Stimulated activated CD8-positive, alpha-beta memory T cell treated with anti-CD3 and anti-CD28 coated beads, Interleukin-4, amount 100 ng/mL, for 1 hour (primary cell): ENCODE data around the gene SMIM22.

Source experiments
- DNase-seq, 2 donors: peaks; one replicate each; pipeline ENCODE4 v3.0.0-alpha.2; 2020; ENCODE audit warnings: low read depth in 2 of 2, low spot score in 1 of 2

The SMIM22 gene

DNA sequence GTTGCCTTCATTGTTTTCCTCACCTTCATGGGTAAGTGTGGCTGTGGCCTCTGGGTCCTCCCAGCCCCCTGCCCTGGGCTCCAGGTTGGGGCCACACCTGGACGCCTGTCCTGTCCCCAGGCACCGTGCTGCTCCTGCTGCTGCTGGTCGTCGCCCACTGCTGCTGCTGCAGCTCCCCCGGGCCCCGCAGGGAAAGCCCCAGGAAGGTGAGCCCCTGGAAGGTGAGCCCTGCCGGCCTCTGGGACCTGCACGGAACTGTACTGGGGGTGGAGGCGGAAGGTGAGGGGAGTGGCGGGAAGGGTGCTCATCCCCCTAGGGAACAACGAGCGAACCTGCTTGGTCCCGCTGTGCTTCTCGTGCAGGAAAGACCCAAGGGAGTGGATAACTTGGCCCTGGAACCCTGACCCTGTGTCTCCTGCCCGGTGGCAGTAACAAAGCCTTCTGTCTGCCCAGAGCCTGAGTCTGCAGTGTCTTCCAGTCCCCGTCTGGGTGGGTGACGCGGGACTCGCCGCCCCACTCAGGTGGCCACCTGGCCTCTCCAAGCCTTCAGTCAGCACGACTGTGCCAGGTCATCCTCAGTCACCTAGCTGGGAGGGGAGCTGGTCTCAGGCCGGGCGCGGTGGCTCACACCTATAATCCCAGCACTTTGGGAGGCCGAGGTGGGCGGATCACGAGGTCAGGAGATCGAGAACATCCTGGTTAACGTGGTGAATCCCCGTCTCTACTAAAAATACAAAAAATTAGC is 831 bp downstream of the SMIM22 start:
- DNase-seq = no peak

DNA sequence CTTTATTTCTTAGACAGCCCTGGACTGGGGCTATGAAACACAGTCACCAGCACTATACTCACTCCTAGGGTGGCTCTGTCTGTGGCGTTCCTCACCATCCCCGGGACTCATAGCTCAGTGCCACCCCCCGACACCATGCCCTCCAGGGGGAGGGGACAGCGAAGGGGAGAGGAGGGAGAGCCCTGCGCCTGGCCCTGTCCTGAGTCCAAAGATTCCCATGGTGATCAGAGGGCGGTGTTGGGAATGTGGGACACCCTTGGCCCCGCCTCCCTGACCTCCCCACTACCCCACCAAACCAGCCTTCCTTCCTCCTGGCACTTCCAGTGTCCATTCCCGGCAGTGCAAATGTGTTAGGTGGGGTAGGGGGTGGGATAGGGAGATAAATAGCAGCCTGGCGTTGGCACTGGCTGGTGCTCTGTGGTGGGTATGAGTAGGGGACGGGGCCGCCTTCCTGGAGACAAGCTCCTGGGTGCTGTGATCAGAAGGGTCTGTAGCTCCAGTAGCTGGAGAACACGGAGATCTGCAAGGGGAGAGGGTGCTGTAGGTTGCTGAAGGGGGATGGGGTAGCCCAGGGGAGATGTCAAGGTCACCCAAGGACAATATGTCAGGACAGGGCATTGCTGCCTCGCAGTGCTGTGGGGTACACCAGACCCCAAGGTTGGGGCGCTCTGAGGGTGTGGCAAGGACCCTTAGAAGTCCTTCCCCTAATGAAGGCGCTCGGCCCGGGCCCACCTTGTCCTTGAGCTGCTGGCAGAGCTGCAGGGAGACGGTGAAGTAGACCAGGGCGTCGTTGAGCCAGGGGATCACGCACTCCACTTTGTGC is 2.0 kb downstream of the SMIM22 start:
- no peak for DNase-seq

DNA sequence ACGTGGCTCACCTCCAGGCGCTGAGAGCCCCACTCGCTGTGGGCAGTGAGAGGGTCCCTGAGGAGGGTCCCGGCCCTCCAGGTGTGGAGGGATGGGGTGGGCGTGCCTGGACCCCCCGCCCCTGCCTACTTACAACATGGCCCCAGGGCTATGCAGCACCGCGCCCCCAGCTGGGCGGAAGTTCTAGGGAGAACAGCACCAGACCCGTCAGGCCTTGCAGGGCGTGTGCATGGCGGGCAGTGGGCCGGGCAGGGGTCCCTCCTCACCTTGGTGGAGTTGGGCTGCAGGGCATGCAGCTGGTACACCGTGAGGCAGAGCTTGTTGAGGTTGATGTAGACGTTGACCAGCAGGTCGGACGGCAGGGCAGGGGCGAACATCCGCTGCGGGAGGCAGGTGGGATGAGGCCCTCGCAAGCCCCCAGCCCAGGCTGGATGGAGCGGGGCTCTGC is 2.7 kb downstream of the SMIM22 start:
- no peak for DNase-seq

DNA sequence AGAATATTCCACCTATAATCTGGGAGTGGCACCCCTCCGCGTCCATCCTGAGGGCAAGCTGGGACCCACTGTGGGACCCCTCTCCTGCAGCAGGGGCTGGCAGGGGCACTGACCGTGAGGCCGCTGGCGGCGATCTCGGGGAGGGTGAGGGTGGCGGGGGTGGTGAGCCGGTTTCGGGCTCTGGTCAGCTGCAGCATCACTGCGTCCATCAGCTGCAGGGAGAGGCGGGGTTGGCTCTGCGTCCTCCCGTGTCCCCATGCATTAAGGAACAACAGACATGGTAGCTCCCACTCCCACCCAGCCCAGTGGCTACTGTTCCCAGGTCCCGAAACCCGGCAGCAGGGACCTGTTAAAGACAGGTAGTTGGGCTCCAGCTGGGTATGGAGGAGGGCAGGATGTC is 3.3 kb downstream of the SMIM22 start:
- no peak for DNase-seq

DNA sequence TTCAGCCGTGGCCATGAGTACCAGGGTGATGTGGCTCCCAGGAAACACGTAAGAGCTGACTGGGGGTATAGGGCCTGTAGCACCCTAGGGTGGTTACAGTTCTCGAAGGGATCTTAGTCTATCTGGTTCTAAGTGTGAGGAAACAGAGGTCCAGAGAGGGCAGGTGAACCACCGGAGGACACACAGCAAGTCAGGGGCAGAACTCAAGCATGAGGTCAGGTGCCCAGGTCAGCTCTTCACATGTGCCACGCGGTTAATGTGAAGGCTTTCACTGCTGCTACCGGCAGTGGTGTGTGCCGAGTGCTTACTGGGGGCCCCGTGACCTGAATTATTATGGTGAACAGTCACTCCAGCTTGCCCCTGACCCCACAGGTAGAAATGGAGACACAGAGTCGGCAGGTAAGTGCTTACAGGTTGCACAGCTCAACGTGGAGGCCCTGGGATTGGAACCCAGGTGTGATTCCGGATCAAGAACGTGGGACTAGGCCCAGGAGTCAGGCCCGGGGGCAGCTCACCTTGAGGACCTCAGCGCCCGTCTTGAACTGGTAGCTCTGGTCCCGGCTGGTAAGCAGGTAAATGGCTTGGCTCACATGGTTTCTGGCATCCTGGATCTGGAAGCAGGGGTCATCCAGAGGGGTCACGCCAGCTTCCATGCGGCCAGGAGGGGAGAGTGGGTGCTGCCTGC is 4.1 kb downstream of the SMIM22 start:
- DNase-seq = no peak

DNA sequence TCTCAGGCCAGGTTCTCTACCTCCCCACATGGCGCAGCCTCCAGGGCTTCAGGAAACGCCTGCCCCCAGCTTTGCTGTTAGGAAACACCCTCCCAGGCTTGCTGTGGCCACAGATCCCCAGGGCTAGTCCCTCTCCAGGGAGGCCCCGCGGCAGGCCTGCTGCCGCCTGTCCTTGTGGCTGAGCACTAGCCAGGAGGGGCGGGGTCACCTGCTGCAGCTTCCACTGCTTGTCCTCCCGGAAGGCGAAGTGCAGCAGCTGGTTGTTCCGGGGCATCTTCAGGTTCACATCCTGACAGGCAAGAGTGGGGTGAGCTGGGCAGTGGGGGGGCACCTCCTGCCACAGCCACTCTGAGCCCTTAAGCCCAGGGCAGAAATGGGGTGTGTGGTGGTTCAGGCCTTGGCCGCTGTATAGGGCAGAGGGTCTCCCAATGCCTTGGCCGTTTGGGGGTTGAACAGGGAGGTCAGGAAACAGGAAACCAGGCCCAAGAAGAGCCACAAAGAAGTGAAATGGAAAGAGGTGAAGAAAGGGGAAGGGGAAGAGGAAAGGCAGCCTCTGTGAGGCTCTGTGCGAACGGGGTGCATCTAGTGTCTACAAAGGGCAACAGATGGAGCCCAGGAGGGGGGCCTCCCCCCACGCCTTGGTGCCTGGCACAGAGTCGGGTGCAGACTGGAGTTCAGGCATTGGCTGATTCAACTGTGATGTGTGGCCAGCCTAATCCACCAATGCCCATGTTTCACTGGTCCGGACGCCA is 5.3 kb downstream of the SMIM22 start:
- DNase-seq = no peak

DNA sequence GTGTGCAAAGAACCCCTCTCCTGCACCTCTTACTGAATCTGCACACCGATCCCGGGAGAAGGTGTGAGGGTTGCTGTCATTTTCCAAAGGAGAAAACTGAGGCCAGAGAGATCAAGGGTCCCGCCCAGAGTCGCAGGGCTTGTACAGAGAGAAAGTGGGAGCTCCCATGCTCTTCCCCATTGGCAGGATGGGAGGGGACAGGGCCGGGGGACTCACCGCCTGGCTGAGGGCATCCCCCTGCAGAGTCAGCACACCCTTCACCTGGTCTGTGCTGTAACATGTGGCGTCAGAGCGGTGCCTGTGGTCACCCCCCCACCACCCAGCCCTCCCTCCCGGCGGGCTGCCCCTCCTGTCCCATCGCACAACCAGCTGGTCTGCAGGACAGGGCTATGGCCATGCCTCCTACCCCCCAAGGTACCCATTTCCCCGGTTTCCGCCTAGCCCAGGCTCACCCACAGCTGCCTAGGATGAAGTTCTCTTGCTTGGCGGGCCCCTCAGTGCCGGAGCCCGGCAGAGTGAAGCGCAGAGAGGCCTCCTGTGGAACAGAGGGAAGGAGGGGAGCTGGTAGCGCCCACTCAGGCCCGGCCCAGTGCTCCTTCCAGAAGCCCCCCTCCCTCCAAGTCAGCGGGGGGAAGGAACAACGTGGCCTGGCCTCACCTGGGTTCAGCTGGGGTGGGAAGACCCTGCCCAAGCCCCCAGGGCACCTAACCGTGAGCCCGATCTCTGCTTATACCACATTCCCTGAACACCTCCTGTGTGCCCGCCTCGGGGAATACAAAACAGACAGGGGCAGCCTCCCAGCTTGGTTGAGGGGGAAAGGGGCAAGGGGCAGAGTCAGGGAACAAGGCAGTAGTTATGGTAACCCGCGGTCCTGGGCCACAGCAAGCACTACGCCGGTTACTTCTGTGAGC is 6.1 kb downstream of the SMIM22 start:
- no peak for DNase-seq

DNA sequence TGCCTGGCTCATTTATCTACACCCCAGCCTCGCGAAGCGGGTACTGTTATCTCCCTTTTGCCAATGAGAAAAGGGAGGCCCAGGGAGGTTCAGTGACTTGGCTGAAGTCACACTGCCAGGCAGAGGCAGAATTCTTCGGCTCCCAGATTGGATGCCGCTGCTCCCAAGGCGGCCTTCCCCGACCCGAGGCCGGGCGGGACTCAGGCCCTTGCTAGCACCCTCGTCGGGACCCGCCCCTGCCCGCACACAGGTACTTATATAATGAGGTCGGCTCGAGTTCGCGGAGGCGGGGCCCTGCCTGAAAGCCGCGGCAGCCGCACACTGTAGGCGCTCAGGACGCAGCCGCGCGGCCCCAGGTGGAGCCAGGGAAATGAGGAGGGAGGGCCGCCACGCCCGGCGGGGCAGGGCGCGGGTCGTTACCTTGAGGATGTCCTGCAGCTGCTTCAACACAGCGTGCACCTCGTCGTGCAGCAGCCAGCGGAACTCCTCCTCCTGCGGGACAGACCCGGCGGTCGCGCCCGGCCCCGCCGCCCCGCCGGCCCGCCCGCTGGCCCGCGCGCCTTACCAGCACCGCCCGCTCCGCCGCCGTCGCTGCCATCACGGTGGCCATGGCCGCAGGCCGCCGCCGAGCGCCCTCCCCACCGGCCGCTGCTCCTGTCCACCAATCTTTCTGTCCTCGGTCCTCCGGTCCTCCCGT is 6.9 kb downstream of the SMIM22 start, which contains the start of gene ROGDI:
ROGDI (minus strand) TSS at position 672 of the 697 bp plus-strand sequence; CDS start at position 610, 62 bp downstream.
- DNase-seq = peak; percentile 44 to 57

DNA sequence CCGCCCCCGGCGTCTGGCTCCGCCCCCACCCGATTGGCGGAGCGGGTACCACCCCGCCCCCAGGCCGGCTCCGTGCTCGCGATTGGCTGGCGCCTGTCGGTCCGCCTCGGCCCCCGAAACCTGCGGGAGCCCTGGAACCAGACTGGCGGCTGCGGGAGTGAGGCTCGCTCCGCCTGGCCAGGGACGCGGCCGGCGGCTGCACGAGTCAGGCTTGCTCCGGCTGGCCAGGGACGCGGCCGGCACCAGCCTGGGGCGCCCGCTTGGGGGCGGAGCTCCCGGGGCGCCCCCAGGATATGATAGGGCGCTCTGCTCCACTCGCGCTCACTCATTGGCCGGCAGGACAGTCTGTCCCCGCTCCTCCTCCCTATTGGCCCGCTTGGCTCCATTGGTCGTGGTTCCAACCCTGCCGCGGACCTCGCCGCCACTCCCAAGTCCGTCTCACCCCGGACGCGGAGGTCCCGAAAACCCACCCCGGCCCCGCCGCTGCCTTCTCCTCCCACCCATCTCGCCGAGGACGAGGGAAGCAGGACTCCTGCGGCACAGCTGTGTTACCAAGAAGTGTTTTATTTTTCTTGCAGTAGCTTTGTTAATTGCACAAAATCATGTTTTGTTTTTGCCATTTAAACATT is 7.6 kb downstream of the SMIM22 start:
- DNase-seq = peak; percentile 72

DNA sequence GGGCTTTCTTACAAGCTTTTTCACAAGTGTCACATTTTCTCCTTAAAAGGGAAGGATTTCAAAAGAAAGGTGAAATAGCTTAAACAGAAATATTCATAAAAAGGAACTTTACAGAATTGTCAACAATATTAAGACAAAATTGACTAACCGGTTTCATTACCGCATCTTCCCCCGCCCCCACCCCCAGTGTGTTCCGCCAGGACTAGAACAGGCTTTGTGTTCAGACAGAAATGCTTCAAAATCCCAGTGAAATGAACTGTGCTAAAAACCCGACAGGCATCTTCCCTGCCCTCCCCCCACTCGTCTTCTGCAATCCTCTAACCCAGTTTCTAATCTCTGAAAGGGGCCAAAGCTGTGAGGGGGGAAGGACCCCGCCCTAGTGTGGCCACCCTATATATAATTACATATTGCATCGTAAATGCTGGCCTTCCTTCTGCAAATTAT is 8.3 kb downstream of the SMIM22 start:
- no peak for DNase-seq

DNA sequence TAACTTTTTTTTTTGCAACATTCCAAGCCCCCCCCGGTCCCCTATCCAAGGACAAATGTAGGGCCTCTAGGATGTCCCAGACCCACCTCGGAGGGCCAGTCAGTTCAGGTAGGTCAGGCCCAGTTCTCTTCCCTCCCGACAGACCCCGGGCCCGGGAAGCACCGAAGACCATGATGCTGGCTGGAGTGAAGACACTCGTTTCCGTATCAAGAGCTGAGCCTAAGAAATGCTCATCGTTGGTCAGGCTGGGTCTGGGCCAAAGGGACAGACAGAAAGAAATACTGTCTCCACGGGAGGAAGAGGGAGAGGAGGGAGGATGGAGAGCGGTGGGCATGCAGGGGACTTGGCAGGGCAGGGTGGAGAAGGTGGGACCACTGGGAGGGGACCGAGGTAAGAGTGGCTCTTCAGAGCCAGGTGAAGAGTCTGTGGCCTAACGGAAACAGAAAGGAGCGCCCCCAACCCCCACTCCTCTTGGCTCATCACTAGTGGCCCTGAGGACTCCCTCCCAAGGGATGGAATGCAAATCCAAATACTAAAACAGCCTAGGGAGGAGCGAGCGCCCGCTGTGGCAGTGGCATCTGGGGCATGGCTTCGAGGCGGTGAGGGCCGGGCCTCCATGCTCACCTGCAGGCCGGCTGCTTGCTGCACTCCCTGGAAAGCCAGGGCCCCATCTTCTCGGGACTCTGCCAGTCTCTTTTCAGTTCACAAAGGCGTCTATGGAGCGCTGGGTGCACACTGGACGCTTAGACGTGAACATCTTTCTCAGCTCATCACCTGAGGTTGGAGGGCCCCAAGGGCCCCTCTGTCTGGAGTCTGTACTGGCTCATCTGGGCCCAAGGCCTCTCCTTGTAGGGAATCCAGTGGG is 9.0 kb downstream of the SMIM22 start:
- no peak for DNase-seq

DNA sequence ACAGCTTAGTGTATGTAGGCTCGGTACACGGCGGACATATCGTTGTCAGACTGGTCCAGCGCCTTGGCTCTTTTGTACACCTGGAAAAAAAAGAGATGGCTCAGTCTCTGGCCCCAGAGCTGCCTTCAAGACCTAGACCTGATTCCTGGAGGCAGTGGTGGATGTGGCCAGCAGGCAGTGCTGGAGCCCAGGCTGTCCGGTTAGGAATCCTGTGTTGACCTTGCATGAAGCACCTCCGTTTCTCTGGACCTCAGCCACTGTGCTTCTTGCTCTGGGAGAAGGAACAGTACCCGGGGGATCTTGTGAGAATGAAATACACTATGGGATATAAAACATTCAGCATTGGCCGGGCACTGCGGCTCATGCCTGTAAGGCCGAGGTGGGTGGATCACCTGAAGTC is 10.1 kb downstream of the SMIM22 start:
- no peak for DNase-seq

DNA sequence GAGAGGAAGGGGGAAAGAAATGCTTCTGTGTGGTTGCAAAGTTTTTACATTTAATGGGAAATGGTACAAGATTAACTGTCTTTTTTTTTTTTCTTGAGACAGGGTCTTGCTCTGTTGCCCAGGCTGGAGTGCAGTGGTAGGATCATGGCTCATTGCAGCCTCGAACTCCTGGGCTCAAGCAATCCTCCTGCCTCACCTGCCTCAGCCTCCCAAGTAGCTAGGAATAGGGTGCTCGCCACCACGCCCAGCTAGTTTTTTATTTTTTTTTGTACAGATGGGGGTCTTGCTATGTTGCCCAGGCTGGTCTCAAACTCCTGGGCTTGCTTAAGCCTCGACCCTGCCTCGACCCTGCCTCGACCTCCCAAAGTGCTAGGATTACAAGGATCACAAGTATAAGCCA is 11.1 kb downstream of the SMIM22 start:
- DNase-seq = no peak

DNA sequence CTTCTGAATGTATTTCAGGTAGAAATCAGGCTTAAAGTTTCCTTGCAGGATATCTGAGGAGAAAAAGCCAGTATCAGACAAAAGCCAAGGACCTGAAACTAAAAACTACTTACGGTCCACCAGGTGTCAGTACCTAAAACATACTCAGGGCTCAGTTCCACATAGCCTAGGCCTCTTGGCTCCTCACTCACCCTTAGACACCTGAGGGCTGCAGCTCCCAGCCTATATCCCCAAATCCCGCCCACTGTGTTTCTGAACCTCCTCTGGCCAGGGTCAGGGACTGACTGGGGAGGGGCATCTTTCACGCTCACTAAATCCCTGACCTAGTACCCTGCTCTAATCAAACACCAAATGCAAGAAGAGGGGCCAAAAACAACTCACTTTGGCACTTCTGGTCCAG is 16.1 kb downstream of the SMIM22 start:
- DNase-seq = no peak

DNA sequence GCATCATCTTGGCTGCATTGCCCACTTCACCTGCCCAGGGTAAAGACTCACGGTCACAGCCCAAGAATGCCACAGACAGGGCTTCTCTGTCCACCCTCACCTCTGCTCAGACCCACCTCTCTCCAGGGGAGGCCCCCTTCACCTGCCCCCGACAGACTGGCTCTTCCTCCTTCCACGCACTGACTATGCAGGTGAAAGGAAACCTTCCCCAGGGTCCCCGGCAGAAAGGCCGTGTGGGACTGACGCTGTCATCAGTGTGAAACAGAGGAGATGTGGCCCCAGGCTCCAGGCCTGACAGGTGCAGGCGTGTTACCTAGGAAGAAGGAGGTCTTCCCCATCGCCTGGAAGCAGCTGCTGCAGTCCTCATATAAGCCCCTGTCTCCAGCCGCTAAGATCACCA is 16.6 kb downstream of the SMIM22 start:
- DNase-seq = no peak

DNA sequence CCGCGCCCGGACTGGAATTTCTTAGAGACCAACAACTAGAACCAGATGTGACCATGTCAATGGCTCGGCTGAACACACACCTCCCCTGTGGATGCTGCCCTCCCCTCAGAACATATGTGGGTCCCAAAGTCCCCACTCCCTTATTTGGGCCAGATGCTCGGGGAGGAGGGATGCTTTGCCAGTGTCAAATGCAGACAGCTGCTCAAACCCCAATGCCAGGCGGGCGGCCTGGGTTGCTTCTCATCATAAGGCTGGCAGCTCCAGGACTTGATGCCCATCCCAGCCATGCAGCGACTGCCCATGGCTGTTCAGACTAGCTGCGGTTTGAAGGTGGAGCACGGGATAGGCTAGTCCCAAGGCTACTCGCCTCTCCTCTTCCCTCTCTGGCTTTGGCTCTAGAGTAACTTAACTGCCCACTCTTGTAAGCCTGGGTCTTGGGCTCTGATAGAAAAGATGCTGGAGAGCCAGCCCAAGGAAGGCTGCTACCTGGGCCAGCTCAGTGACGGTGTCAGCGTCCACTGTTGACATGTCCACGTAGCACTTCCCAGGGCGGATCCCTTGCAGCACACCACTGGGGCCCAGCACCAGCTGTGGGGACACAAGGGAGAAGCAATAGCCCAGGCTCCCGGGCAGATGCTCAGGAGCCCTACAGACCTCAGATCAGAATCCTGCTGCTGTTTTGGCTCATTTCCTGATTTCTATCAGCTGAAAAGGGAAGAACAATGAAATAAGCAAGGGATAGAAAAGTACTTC is 18.3 kb downstream of the SMIM22 start:
- no peak for DNase-seq

DNA sequence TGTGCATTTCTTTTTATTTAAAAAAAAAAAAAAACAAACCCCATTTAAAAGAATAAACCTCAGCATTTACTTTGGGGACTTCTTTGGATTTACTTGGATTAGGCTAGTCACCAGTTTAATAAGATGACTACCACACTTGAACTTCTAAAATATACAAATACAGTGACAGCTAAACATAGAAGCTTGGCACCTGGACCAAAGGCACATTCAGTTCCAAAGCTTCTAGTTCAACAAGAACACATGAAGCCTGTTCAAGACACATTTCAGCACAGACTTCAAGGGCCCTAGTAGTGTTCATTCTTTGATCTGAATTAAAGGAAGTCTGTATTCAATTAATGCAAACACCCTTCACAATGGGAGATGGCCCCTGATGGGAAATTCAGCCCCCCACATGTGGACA is 18.9 kb downstream of the SMIM22 start:
- no peak for DNase-seq
